ENCODE results near the gene C11orf54.

- no peak for TF ChIP-seq GATA3 (IDR thresholded peaks at IDR 0.05; ENCODE audit: low read depth, low read length)
- TF ChIP-seq GATA2 (IDR thresholded peaks at IDR 0.05; ENCODE audit: low read depth, low read length), result no peak
Observed at GRCh38 chr11:93746101-93746500, 4.6 kb downstream of the C11orf54 start.

Measured in SH-SY5Y (cell line).